Transverse colon (tissue), 4 donors: ENCODE measurements around the gene NOC4L.

Experiments
- EP300 ChIP-seq: sonication (generic); formaldehyde crosslinking; IDR thresholded peaks from one replicate; pipeline ENCODE4 v1.6.1; 2017; ENCODE audit warnings: antibody characterized with exemption, low read depth
- POLR2A ChIP-seq: fragments of 450-650 bp; IDR thresholded peaks from one replicate; pipeline ENCODE4 v1.6.1; 2016; ENCODE audit warnings: antibody characterized with exemption, mild to moderate bottlenecking, moderate library complexity
- POLR2AphosphoS5 ChIP-seq, 3 donors: sonication (generic); formaldehyde crosslinking; IDR thresholded peaks; one replicate each; pipeline ENCODE4 v1.6.1; 2016; ENCODE audit warnings: antibody characterized with exemption in 3 of 3
- TF ChIP-seq, protein P1 (sequence below), 5 experiments: fragments of 200-600 bp in 3 of 5; fragments of 450-650 bp in 2 of 5; sonication (generic) in 3 of 5; IDR thresholded peaks; 1 replicate in 2 of 5; 2 replicates in 3 of 5; pipeline ENCODE4 v1.5.1; 2016 to 2017; ENCODE audit warnings: antibody characterized with exemption in 5 of 5, inconsistent platforms in 3 of 5, mild to moderate bottlenecking in 2 of 5, moderate library complexity in 1 of 5

- TF ChIP-seq, protein P1, sequence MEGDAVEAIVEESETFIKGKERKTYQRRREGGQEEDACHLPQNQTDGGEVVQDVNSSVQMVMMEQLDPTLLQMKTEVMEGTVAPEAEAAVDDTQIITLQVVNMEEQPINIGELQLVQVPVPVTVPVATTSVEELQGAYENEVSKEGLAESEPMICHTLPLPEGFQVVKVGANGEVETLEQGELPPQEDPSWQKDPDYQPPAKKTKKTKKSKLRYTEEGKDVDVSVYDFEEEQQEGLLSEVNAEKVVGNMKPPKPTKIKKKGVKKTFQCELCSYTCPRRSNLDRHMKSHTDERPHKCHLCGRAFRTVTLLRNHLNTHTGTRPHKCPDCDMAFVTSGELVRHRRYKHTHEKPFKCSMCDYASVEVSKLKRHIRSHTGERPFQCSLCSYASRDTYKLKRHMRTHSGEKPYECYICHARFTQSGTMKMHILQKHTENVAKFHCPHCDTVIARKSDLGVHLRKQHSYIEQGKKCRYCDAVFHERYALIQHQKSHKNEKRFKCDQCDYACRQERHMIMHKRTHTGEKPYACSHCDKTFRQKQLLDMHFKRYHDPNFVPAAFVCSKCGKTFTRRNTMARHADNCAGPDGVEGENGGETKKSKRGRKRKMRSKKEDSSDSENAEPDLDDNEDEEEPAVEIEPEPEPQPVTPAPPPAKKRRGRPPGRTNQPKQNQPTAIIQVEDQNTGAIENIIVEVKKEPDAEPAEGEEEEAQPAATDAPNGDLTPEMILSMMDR (IDR thresholded peaks at IDR 0.05), result no peak
- no peak for TF ChIP-seq EP300
- TF ChIP-seq POLR2A, result no peak
- TF ChIP-seq POLR2AphosphoS5 (IDR thresholded peaks at IDR 0.05), result no peak
These were observed 42.1 kb downstream of the NOC4L start for GRCh38 chr12:132186208-132186856.
